ENCODE results near the gene NCKAP5.
"Not testable (repeated sequence)": the region's sequence is repeated elsewhere in the genome, so short reads cannot be mapped to it uniquely, and the experiment has no call there.

NCKAP5 gene

GRCh38 chr2:132736059-132736458, 832.2 kb downstream of the NCKAP5 start:
- no peak for DNase-seq

GRCh38 chr2:132734961-132735360, 833.3 kb downstream of the NCKAP5 start:
- no peak for DNase-seq

DNA sequence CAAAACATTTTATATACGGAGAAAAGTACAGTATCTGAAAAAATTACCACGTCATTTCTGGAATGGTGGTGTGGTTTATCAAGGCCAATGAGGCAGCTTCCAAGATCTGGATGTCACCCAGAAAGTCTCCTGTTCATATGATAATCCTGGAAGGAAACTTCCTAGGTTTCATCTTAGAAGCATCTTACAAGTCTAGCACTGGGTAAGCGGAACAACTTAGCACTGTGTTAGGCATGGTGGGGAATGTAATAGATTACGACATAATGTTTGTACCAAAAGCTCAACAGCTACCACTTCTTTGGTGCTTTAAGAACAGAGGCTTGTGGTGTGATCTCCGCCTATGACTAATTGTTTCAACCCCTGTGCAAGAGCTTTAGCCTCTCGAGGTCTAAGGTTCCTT, 835.2 kb downstream of the NCKAP5 start:
- DNase-seq: no peak

DNA sequence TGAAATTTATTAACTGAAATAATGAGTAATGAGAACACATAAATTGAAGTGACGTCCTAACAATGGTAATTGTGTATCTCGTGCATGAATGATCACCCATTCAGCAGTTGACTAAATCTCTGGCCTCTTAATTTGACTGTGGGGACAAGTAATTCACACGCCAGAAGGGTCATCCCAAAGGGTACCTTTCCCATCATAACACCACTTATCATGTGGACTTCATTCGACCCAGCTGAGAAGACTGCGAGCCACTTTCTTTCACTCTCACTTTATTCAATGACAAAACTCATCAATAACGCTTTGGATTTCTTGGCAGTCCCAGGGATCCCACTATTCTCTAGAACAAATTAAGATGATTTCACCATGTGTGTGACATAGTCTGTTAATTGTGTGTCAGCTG, 835.6 kb downstream of the NCKAP5 start:
- no peak for DNase-seq

GRCh38 chr2:132731441-132731840, 836.8 kb downstream of the NCKAP5 start:
- DNase-seq: no peak

DNA sequence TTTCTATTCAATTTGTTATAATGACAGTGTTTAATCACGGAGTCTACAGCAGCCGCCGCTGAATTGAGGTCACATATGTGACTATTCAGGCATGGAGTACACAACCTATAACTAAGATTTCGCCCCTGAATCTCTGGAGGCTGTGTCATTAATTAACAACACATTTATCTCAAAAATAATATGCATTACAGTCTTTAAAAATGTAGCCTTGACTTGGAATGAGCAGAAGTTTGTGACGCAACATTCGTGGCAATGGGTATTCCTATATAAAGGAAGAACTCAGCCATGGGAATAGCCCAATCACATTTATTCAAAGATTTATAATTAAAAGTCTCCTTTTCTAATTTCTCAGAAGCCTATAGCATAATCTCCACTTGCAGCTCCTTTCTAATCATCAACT, 837.7 kb downstream of the NCKAP5 start:
- no peak for DNase-seq

DNA sequence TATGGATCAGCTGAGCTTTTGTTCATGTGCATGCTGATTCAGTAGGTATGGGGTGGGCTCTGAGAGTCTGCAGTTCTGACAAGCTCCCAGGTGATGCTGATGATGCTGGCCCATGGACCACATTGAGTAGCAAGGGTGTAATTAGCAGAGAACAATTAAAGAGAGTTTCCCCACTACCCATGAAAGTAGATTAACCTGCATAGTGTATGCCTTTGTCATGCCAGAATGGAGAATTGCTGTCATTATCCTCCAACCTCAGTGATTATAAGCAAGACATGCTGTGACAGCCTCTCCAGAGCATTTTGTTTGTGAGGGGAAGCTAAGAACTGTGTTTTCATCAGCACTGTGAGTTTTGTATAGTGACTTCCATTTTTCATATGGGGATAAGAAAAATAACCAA, 838.7 kb downstream of the NCKAP5 start:
- DNase-seq: no peak

GRCh38 chr2:132726155-132726554, 842.1 kb downstream of the NCKAP5 start:
- DNase-seq: no peak

- DNase-seq: no peak
These were observed 842.5 kb downstream of the NCKAP5 start for GRCh38 chr2:132725748-132726147.

DNA sequence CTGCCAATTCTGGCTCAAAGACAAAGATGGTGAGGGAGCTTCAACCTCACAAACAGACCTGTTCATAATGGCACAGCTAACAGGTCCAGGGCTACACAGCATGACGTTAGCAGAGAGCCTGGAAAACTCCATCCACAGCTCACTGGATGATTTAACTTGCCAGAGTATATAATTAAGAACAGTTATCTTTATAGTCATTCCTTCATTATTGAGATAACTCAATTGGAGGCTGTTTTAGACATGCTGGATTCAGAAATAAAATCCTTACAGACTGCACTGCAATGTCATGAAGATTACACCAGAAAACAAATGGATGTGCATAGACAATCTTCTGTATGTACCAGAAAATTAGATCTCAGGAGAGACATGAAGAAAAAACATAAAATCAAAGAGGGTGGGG, 843.1 kb downstream of the NCKAP5 start:
- no peak for DNase-seq

- DNase-seq: no peak
These were observed 846.3 kb downstream of the NCKAP5 start for GRCh38 chr2:132721938-132722337.

DNA sequence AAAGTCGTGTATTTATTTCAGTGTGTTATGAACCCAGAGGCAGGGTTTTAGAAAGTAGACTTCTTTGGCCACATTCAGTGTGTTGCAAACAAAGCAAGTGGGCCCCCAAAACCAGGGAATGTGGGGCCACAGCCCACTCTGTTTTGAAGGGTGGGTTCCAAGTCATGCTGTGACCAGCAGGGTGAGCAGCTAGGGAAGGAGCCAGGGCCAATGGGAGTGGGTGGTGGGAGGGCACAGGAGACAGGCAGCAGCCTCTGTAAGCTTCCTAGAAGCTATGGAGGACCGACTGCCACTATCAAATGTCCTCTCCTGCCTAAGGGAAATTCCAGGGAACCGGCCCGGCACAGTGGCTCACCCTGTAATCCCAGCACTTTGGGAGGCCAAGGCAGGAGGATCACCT, 847.9 kb downstream of the NCKAP5 start:
- no peak for DNase-seq

GRCh38 chr2:132719480-132719879, 848.8 kb downstream of the NCKAP5 start:
- DNase-seq: no peak

GRCh38 chr2:132716954-132717353, 851.3 kb downstream of the NCKAP5 start:
- DNase-seq: no peak

- DNase-seq: no peak
These were observed 852.6 kb downstream of the NCKAP5 start for GRCh38 chr2:132715386-132716351.

DNA sequence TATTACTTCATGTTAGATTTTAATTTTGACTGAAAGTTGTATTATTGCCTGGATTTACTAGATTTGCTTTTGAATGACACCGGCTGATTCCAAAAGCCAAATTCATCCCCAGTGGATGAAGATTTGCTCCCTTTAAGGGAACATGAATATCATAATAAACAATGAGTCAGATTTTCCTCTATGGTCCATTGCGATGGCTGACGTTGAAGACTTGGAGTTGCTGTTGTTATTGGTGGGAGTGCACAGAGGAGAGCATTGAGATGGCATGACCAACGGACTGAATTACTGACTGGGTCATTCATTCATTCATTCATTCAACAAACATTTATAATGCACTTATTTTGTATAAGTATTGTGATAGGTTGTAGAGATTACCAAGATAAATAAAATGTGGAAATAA, 864.9 kb downstream of the NCKAP5 start:
- DNase-seq: no peak

- DNase-seq: no peak
These were observed 866.5 kb downstream of the NCKAP5 start for GRCh38 chr2:132701810-132702209.

- not testable (repeated sequence) for DNase-seq
These were observed 868.5 kb downstream of the NCKAP5 start for GRCh38 chr2:132699802-132700201.

DNA sequence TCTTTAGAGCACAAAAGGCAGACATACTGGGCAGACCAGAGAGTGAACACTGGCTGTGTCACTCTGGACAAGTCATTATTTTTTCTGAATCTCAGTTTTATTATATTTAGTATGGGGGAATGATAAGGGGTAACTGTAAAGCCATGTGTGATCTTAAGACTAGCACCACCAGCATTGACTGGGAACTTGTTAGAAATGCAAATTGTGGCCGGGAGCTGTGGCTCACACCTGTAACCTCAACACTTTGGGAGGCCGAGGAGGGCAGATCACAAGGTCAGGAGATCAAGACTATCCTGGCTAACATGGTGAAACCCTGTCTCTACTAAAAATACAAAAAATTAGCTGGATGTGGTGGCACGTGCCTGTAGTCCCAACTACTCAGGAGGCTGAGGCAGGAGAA, 869.9 kb downstream of the NCKAP5 start:
- DNase-seq: not testable (repeated sequence)

- no peak for DNase-seq
These were observed 870.6 kb downstream of the NCKAP5 start for GRCh38 chr2:132697556-132698205.

GRCh38 chr2:132692816-132693215, 875.4 kb downstream of the NCKAP5 start:
- DNase-seq: no peak

- DNase-seq: no peak
These were observed 876.7 kb downstream of the NCKAP5 start for GRCh38 chr2:132691556-132691955.

DNA sequence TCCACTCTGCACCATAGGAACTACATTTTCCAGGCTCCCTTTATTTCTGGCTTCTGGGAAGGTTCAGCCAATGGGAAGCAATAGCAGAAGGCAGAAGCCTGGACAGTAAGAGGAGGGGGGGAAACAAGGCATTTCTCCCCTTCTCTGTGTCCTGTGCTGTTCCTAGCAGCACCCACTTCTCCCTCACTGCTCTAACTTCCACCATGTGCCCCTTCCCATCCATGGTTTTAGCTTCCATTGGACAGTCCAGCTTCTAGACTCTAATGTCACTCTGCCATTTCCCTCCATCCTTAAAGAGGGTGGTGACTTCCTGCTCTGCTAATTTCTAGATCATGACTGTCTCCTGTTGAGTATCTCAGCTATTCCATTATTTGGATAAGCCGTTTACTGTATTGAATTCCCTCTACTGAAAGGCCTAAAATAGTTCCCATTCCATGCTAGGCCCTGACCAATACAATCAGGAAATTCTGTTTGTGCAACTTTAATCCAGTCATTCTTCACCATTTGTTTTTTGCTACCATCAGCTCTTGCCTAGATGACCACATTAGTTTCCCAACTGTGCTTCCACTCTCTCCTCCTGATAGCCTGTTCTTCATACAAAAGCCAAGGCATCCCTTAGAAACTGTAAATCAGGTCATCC, 877.5 kb downstream of the NCKAP5 start:
- DNase-seq: no peak

DNA sequence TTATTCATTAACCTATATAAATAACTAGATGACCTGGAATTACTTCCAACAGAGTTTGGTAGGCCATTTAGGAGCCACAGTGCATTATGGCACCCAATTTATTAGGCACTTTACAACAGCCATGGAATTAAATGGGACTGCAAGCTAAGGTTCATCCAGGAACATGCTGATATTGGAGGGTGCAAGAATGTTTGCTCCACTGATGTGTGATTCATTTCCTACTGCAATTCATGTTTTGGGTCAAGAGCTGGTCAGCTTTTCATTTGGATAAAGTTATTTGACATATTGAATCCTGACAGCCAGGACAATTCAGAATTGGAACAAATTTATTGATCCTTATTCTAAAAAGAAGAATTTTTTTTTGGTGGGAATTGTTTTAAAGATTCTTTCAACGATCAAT, 886.5 kb downstream of the NCKAP5 start:
- no peak for DNase-seq
